Endodermal cell (in vitro differentiated cells): ENCODE results near the gene SRBD1. TPM values are rescaled to one million over a fixed set of nuclear protein-coding genes. Genes with fewer than 3 reads are reported as not detected.

Experiments
- DNase-seq: peaks from one replicate; pipeline ENCODE4 v3.0.0-alpha.2; 2017
- H3K27ac ChIP-seq: 2 replicates; pipeline ENCODE4 v1.5.1; 2013; ENCODE audit warnings: mild to moderate bottlenecking, low read depth, low read length, moderate library complexity
- H3K27me3 ChIP-seq: 2 replicates; pipeline ENCODE4 v1.6.1; 2013; ENCODE audit warnings: mild to moderate bottlenecking, low read length, moderate library complexity; ENCODE audit not compliant: insufficient read depth, control insufficient read depth, poor library complexity, severe bottlenecking
- H3K36me3 ChIP-seq: 2 replicates; pipeline ENCODE4 v1.7.0; 2013; ENCODE audit warnings: mild to moderate bottlenecking, low read length, moderate library complexity; ENCODE audit not compliant: control insufficient read depth, insufficient read depth
- H3K4me1 ChIP-seq: one replicate; pipeline ENCODE4 v1.7.0; 2013; ENCODE audit warnings: low read length; ENCODE audit not compliant: control insufficient read depth, insufficient read depth
- H3K4me3 ChIP-seq: 2 replicates; pipeline ENCODE4 v1.5.1; 2013; ENCODE audit warnings: mild to moderate bottlenecking, low read length, moderate library complexity
- H3K9ac ChIP-seq: 2 replicates; pipeline ENCODE4 v1.6.1; 2013; ENCODE audit warnings: mild to moderate bottlenecking, low read length, moderate library complexity; ENCODE audit not compliant: poor library complexity, severe bottlenecking; ENCODE audit errors: extremely low read depth
- H3K9me3 ChIP-seq: 2 replicates; pipeline ENCODE4 v1.6.1; 2013; ENCODE audit warnings: mild to moderate bottlenecking, low read length, moderate library complexity; ENCODE audit not compliant: control insufficient read depth
- H3K27ac Mint-ChIP-seq: 2 replicates; pipeline ENCODE4 v1.8.0; 2020; ENCODE audit warnings: mixed read lengths
- H3K27me3 Mint-ChIP-seq: 2 replicates; pipeline ENCODE4 v1.8.0; 2021; ENCODE audit warnings: mild to moderate bottlenecking, mixed read lengths; ENCODE audit not compliant: insufficient read depth
- H3K36me3 Mint-ChIP-seq: 2 replicates; pipeline ENCODE4 v1.8.0; 2020; ENCODE audit warnings: low read depth, mixed read lengths
- H3K4me1 Mint-ChIP-seq: 2 replicates; pipeline ENCODE4 v1.8.0; 2020; ENCODE audit warnings: mixed read lengths
- H3K4me3 Mint-ChIP-seq: 2 replicates; pipeline ENCODE4 v1.8.0; 2020; ENCODE audit warnings: mild to moderate bottlenecking, moderate library complexity, mixed read lengths
- H3K9me3 Mint-ChIP-seq: 2 replicates; pipeline ENCODE4 v1.8.0; 2020; ENCODE audit warnings: mild to moderate bottlenecking, mixed read lengths
- CTCF ChIP-seq: fragments of 200-600 bp; sonication (generic); conservative IDR thresholded peaks from 2 replicates; pipeline ENCODE4 v1.5.0; 2021; ENCODE audit warnings: antibody characterized with exemption, mild to moderate bottlenecking
- WGBS, 2 experiments: methylation state at CpG; one replicate each; pipeline versions ENCODE4 v1.1.5 to v1.1.7; 2013; ENCODE audit warnings: missing lambda C conversion rate in 2 of 2, mixed read lengths in 1 of 2; ENCODE audit not compliant: insufficient coverage in 1 of 2, insufficient read length in 1 of 2; 5-methylcytosine and 5-hydroxymethylcytosine counted together
- total RNA-seq, 2 donors: library from RNA; stranded (reverse); fragmentation: NEBNext Ultra II Directional in 1 of 2; extraction: Animal tissue kit (Norgen Biotek cat#: 25700) in 1 of 2; gene quantifications; 2 replicates in 1 of 2; 3 replicates in 1 of 2; pipeline ENCODE4 v1.2.1, GENCODE V29; 2021

Gene SRBD1
- total RNA-seq, 2 donors from 2014 or later, result 17.7 to 19.6 TPM

GRCh38 chr2:45640576-45640975 lies 29.5 kb upstream of the SRBD1 start:
- Mint-ChIP-seq H3K4me1 (no peaks in the 10 kb centered on the region), H3K4me3 (no peak overlapping the region), H3K9me3 (no peaks in the 10 kb centered on the region), H3K36me3 (no peaks in the 10 kb centered on the region), H3K27me3 (peaks cover 59% of the 10 kb centered on the region), H3K27ac (no peak overlapping the region)
- Histone ChIP-seq H3K4me3 (no peak overlapping the region), H3K4me1 (no peaks in the 10 kb centered on the region), H3K9me3 (no peaks in the 10 kb centered on the region), H3K36me3 (no peaks in the 10 kb centered on the region), H3K27ac (no peak overlapping the region), H3K27me3 (peaks cover 67% of the 10 kb centered on the region), H3K9ac (no peak overlapping the region)
- TF ChIP-seq CTCF, result no peak
- no peak for DNase-seq
- 88 to 90% methylated on average over 2 of the region's 2 CpGs for WGBS, 2 experiments

- H3K4me3 Mint-ChIP-seq, result no peak overlapping the region
- no peaks in the 10 kb centered on the region for H3K4me1 Mint-ChIP-seq
- no peak overlapping the region for H3K27ac Mint-ChIP-seq
- Histone ChIP-seq H3K9ac (no peak overlapping the region), H3K27me3 (peaks cover 47% of the 10 kb centered on the region), H3K4me3 (no peak overlapping the region), H3K36me3 (no peaks in the 10 kb centered on the region), H3K27ac (no peak overlapping the region), H3K9me3 (no peaks in the 10 kb centered on the region), H3K4me1 (no peaks in the 10 kb centered on the region)
- DNase-seq, result no peak
- no peaks in the 10 kb centered on the region for H3K9me3 Mint-ChIP-seq
- peaks cover 33% of the 10 kb centered on the region for H3K27me3 Mint-ChIP-seq
- H3K36me3 Mint-ChIP-seq, result no peaks in the 10 kb centered on the region
- no peak for TF ChIP-seq CTCF
- 95 to 100% methylated on average over 3 to 5 of the region's 5 CpGs for WGBS, 2 experiments
Observed at GRCh38 chr2:45637440-45637839, 26.4 kb upstream of the SRBD1 start.

- Histone ChIP-seq H3K9me3 (no peaks in the 10 kb centered on the region), H3K4me3 (no peak overlapping the region), H3K27me3 (peaks cover 38% of the 10 kb centered on the region), H3K27ac (no peak overlapping the region), H3K9ac (no peak overlapping the region), H3K36me3 (no peaks in the 10 kb centered on the region), H3K4me1 (peaks cover 3% of the 10 kb centered on the region)
- TF ChIP-seq CTCF, result no peak
- H3K4me3 Mint-ChIP-seq, result no peak overlapping the region
- no peaks in the 10 kb centered on the region for H3K36me3 Mint-ChIP-seq
- H3K4me1 Mint-ChIP-seq, result peaks cover 9% of the 10 kb centered on the region
- no peaks in the 10 kb centered on the region for H3K9me3 Mint-ChIP-seq
- no peak overlapping the region for H3K27ac Mint-ChIP-seq
- no peak for DNase-seq
- peaks cover 20% of the 10 kb centered on the region for H3K27me3 Mint-ChIP-seq
- 87 to 100% methylated on average over 2 to 5 of the region's 5 CpGs for WGBS, 2 experiments
Observed at GRCh38 chr2:45636008-45636407, 24.9 kb upstream of the SRBD1 start.
